Activated T-helper 1 cell treated with anti-CD3 and anti-CD28 coated beads, Interleukin-12 subunit alpha, Interleukin-12 subunit beta, Interleukin-2, Interleukin-4 antibody, amounts not matched to agents 30 ng/mL and 10 ng/mL and 1 ng/mL, durations not matched to agents 14 hours and 24 hours and 36 hours (primary cell): ENCODE measurements around the gene AVPR2. TPM values are rescaled to one million over a fixed set of nuclear protein-coding genes. Genes with fewer than 3 reads are reported as not detected.

Source experiments
- DNase-seq: peaks from one replicate; pipeline ENCODE4 v3.0.0; 2021; ENCODE audit warnings: low spot score
- H3K27ac Mint-ChIP-seq: one replicate; pipeline ENCODE4 v1.8.0; 2021; ENCODE audit warnings: mild to moderate bottlenecking, mixed read lengths
- H3K27me3 Mint-ChIP-seq: one replicate; pipeline ENCODE4 v1.8.0; 2022; ENCODE audit warnings: mild to moderate bottlenecking, moderate library complexity, mixed read lengths; ENCODE audit not compliant: insufficient read depth
- H3K36me3 Mint-ChIP-seq: one replicate; pipeline ENCODE4 v1.8.0; 2021; ENCODE audit warnings: low read depth, mixed read lengths
- H3K4me1 Mint-ChIP-seq: one replicate; pipeline ENCODE4 v1.8.0; 2021; ENCODE audit warnings: low read depth, mixed read lengths
- H3K4me3 Mint-ChIP-seq: one replicate; pipeline ENCODE4 v1.8.0; 2021; ENCODE audit warnings: mild to moderate bottlenecking, moderate library complexity, mixed read lengths
- H3K9me3 Mint-ChIP-seq: one replicate; pipeline ENCODE4 v1.8.0; 2021; ENCODE audit warnings: mixed read lengths
- intact Hi-C: fragments of 100-400 bp; cut with micrococcal nuclease; formaldehyde crosslinking; loops from one replicate; pipeline ENCODE4 v1.15.1; 2024
- total RNA-seq: library from RNA; stranded (reverse); gene quantifications from 2 replicates; pipeline ENCODE4 v1.2.3, GENCODE V29; 2022

The AVPR2 gene
- total RNA-seq, 1 donor from 2014 or later: not detected

DNA sequence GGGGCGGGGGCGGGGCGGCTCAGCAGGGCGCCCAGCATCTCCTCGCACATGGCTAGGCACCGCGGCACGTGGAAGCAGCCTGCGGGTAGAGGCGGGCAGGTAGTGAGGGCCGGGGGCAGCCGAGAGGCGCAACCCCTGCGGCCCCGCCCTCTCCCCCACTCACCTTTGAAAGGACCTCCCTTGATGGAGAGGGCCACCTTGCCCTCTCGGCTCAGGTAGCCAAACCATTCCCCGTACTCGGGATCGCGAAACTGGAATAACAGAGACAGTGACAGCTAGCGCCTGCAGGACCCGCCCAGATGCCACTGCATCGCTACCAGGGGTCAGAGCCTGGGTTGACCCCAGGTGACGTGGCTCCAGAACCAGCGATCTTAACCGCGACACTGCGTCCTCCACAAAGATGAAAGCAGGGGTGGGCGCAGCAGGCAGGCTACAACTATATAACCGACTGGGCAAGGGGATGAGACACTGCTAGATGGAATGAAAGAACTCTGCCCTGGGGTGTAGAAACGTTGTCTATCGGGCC, 30.9 kb downstream of the AVPR2 start:
- H3K27ac Mint-ChIP-seq: peak overlapping the region; percentile 52
- no peaks in the 10 kb centered on the region for H3K9me3 Mint-ChIP-seq
- intact Hi-C loops: loop anchor here (1.0 kb wide), 1 partner anchor 9 kb away; the partner anchor contains the start of gene ARHGAP4
- peaks cover 10% of the 10 kb centered on the region for H3K4me1 Mint-ChIP-seq
- DNase-seq: no peak
- H3K27me3 Mint-ChIP-seq: no peaks in the 10 kb centered on the region
- peaks cover 5% of the 10 kb centered on the region for H3K36me3 Mint-ChIP-seq
- H3K4me3 Mint-ChIP-seq: peak overlapping the region; percentile 78

DNA sequence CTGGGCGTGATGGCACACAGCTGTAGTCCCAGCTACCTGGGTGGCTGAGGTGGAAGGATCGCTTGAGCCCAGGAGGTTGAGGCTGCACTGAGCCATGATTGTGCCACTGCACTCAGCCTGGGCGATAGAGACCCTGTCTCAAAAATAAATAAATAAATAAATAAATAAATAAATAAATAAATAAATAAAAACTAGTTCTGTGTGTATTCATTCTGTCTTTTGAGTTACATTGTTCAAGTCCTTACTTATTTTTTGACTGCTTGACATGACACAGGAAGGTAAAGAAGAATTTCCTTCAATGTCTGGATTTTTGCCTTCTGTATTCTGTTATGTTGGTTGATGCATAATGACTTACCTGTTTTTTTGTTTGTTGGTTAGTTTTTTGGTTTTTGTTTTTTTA, 32.6 kb downstream of the AVPR2 start:
- no peaks in the 10 kb centered on the region for H3K9me3 Mint-ChIP-seq
- no peaks in the 10 kb centered on the region for H3K27me3 Mint-ChIP-seq
- H3K4me1 Mint-ChIP-seq: peaks cover 9% of the 10 kb centered on the region
- H3K27ac Mint-ChIP-seq: no peak overlapping the region
- no peak for DNase-seq
- peaks cover 3% of the 10 kb centered on the region for H3K36me3 Mint-ChIP-seq
- intact Hi-C loops: no loop called here
- H3K4me3 Mint-ChIP-seq: no peak overlapping the region

DNA sequence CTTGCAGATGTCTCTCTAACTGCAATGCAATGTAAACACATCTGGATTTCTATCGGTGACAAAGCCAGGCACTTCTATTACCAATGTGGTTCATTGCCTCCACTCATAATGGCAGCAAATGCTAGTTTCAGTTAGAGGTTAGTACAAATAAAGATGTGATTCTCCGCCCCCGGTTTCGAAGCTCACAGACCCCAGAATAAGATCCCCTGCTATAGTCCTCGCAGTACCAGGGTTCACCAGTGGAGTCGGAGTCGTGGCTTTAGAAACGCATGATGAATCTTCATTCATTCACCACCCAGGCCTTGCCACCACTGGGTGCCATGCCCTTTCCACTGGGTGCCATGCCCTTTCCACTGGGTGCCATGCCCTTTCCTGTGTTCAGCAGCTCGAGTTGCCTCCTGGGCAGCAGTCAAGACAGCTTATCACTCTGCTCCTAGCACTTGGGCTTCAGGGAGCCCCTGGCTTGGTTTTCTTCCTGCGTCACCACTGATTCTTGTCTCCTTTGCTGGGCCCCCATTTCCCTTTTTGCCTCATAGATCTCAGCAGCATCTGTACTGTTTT, 33.8 kb downstream of the AVPR2 start:
- peaks cover 3% of the 10 kb centered on the region for H3K36me3 Mint-ChIP-seq
- intact Hi-C loops: no loop called here
- DNase-seq: no peak

DNA sequence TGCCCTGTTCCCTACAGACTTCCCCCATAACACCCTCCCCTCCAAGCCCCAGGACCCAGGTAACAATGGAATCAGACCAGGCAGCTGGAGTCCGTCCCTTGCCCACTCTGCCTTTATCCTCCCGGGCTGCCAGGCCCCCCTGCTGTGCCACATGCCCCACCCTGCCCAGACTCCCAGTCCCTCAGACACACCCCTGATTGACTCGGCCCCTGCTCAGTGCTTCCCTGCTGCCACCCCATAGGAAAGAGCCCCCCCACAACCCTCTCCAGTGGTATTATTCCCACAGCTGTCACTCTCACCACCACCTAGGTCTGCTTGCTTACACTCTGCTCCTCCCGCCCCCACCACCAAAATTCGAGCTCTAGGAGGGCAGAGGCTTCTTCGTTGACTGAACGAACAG, 35.1 kb downstream of the AVPR2 start:
- peaks cover 4% of the 10 kb centered on the region for H3K4me1 Mint-ChIP-seq
- H3K27me3 Mint-ChIP-seq: no peaks in the 10 kb centered on the region
- peaks cover 5% of the 10 kb centered on the region for H3K36me3 Mint-ChIP-seq
- H3K9me3 Mint-ChIP-seq: no peaks in the 10 kb centered on the region
- intact Hi-C loops: no loop called here
- no peak for DNase-seq
- no peak overlapping the region for H3K27ac Mint-ChIP-seq
- H3K4me3 Mint-ChIP-seq: no peak overlapping the region

More for the DNA sequence above, 33.8 kb downstream of the AVPR2 start:
- Mint-ChIP-seq H3K4me1 (peaks cover 9% of the 10 kb centered on the region), H3K27me3 (no peaks in the 10 kb centered on the region), H3K27ac (no peak overlapping the region), H3K9me3 (no peaks in the 10 kb centered on the region), H3K4me3 (no peak overlapping the region)

DNA sequence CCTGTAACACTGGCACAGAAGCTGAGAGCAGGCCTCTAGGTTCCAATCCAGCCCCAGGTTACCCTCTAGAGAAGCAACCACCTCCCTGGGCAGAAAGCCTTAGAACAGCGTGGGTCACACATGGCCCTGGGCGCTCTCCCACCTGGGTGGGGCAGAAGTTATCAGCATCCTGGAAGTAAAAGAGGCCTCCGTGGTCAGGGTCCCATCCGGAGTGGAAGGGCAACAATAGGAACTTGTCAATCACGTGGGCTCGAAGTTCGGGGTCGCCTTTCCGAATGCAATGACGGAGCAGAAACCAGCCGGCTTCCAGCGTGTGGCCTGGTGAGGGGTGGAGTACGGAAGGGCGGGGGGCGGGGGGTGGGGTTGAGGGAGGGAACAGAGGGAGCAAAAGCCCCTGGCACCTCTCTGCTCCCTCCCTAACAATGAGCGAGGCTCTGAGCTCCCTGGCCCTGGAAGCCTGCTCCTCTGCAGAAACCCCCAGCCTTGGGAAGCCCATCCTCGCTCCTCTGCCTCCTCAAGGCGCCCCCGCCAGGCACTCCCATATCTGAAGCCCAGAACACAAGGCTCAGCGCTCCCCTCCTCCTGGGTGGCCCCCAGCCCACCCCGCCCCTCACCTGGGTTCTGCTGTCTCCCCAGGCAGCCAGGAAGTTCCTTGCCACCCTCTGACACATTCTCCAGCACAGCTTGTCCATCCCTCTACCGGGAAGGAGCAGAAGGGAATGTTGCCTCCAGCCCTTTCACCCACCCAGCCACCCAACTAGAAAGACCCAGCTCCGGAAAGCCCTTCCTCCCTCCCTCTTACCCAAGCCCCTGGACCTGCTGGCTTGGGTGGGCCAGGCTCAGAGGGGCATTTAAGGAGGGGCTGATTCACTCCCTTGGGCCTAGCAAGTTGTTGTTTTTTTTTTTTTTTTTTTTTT, 37.1 kb downstream of the AVPR2 start:
- no peak for DNase-seq
- peaks cover 5% of the 10 kb centered on the region for H3K36me3 Mint-ChIP-seq
- H3K27ac Mint-ChIP-seq: peak overlapping the region; percentile 58
- H3K4me3 Mint-ChIP-seq: peak overlapping the region; percentile 72
- peaks cover 4% of the 10 kb centered on the region for H3K4me1 Mint-ChIP-seq
- intact Hi-C loops: no loop called here
- H3K27me3 Mint-ChIP-seq: no peaks in the 10 kb centered on the region
- H3K9me3 Mint-ChIP-seq: no peaks in the 10 kb centered on the region

DNA sequence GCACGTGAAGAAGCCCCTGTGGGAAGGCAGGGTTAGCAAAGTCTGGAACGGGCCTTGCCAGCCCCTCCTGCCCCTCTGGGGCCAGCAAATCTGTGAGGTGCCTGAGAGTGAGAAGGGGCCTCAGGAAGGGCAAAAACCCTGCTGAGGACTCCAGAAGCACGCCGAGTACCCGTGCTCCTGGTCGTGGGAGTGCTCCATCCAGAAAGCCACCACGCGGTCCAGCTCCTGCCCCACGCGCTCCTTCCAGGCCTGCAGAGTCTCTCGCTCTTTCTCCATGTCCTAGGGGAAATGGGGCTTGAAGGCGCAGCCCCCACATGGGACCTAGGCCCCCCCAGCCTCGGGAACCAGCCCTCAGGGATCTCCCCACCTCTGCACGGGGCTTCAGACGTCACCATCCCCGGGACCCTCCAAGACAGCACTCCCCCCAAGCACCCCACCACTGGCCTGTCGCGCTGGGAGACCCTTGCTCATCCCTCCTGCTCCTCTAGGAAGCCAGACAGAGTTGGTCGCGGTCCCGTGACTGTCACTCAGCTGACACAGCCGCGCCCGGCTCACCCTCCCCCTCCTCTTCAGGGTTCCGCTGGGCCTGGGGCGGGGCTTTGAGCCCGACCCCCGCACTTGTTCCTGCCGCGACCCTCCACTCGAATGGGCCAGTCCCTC, 39.8 kb downstream of the AVPR2 start, which contains the start of gene RENBP:
RENBP (minus strand) TSS at position 504 of the 660 bp plus-strand sequence; CDS start at position 471, 33 bp downstream.
- DNase-seq: no peak
- H3K27ac Mint-ChIP-seq: peak within 1 kb of the TSS; percentile 68
- H3K9me3 Mint-ChIP-seq: no peaks in the 10 kb centered on the region
- intact Hi-C loops: no loop called here
- H3K4me1 Mint-ChIP-seq: peaks cover 14% of the 10 kb centered on the region
- no peaks in the 10 kb centered on the region for H3K27me3 Mint-ChIP-seq
- peaks cover 8% of the 10 kb centered on the region for H3K36me3 Mint-ChIP-seq
- H3K4me3 Mint-ChIP-seq: peak within 1 kb of the TSS; percentile 84

DNA sequence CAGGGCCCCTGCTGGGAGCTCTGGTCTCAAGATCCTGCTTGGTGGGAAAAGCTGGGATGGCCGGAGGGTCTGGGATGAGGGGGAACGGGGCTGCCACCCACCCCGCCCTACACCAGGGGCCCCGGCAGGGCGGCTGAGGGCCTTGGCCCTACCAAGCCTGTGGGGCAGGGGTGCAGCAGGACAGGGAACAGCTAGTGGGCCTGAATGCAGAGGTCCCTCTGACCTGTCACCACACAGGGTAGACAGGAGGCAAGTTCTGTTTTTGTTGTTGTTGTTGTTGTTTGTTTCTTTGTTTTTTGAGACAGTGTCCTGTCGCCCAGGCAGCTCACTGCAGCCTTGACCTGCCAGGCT, 40.3 kb downstream of the AVPR2 start:
- H3K4me1 Mint-ChIP-seq: peaks cover 14% of the 10 kb centered on the region
- no peak overlapping the region for H3K27ac Mint-ChIP-seq
- H3K4me3 Mint-ChIP-seq: peak overlapping the region; percentile 54
- DNase-seq: no peak
- no peaks in the 10 kb centered on the region for H3K9me3 Mint-ChIP-seq
- intact Hi-C loops: no loop called here
- H3K36me3 Mint-ChIP-seq: peaks cover 8% of the 10 kb centered on the region
- no peaks in the 10 kb centered on the region for H3K27me3 Mint-ChIP-seq

DNA sequence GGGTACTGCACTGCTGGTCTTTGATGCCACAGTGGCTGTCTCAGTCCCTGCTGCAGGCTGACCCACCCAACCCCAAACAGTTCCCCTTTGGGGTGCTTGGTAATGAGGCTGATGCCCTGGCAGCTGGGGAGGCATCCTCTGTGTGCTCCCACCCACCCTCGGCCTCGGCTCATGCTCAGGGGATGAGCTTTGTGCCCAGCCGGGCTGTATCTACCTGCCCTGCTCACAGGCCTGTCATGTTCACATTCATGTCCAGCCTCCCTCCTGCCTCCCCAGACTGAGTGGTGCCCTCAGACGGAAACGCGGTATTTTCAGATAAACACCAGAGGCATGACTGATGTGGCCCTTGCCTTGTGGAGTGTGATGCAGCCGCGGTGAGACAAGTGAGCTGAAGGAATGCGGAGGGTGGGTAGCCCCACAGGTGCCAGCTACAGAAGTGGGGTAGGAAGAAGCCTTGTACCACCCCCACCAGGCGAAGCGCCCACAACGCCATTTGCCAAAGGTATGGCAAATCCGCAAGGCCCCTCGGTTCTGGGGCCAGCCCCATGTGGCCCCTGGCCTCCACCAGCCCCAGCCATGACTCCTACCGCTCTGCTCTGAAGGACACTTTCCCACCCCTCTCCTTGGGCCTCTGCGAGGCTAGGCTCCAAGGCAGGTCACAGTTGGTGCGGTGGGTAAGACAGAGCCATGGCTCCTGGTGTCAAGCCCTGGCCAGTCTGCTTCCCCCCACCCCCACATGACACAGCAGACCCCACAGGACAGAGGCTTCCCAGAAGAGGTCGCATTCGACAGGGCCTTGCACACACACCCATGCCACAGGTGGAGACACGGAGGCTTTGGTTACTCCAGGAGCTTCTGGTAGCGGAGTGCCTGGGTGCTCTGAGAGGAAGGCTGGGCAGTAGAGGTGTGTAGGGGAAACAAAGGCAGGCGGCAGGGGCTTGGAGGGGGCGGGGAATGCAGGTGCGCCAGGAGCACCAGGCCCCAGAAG, 41.8 kb downstream of the AVPR2 start:
- H3K36me3 Mint-ChIP-seq: peaks cover 12% of the 10 kb centered on the region
- H3K4me3 Mint-ChIP-seq: no peak overlapping the region

DNA sequence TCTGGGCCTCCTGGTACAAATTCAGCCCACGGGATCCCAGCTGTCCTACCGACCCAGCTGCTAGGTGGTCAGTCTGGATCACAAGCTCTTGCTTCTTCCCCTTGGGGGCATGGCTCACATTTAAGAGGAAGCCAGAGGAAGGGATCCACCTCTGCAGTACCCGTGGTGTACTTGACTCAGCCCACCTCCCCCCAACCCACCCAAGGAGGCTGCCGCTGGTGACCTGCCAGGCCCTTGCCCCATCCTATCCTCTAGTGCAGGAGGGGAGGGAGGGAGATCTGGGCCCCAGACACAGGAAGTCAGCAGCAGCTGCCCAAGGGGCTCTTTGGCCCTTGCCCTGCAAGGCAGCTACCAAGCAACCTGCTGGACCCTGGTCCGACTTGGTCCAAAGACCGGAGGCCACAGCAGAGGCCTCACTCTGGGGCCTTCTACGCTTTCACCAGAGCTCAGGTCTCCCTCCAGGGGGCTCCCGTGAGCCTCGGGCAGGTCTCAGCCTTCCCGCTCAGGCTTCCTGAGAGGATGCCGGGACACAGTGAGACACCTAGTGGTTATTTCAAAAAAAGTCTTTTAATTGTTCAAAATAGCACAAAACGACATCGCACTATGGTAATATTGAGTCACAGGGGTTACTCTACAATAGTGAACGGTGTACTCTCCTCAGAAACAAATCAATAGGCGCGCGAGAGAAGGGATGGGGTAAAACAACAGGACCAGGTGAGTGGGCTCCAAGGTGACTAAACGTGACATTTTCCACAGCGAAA, 42.7 kb downstream of the AVPR2 start:
- Mint-ChIP-seq H3K36me3 (peaks cover 11% of the 10 kb centered on the region), H3K4me3 (peak overlapping the region; percentile 3), H3K9me3 (no peaks in the 10 kb centered on the region), H3K4me1 (peaks cover 9% of the 10 kb centered on the region), H3K27me3 (no peaks in the 10 kb centered on the region), H3K27ac (peak overlapping the region; percentile 91)
- DNase-seq: peak; percentile 67
- intact Hi-C loops: loop anchor here (1.0 kb wide), 3 partner anchors 21 to 183 kb away; partner anchors contain the start of genes ARHGAP4 and PLXNB3

More for the DNA sequence above, 41.8 kb downstream of the AVPR2 start:
- Mint-ChIP-seq H3K4me1 (peaks cover 11% of the 10 kb centered on the region), H3K9me3 (no peaks in the 10 kb centered on the region), H3K27ac (no peak overlapping the region), H3K27me3 (no peaks in the 10 kb centered on the region)
- intact Hi-C loops: no loop called here
- no peak for DNase-seq

DNA sequence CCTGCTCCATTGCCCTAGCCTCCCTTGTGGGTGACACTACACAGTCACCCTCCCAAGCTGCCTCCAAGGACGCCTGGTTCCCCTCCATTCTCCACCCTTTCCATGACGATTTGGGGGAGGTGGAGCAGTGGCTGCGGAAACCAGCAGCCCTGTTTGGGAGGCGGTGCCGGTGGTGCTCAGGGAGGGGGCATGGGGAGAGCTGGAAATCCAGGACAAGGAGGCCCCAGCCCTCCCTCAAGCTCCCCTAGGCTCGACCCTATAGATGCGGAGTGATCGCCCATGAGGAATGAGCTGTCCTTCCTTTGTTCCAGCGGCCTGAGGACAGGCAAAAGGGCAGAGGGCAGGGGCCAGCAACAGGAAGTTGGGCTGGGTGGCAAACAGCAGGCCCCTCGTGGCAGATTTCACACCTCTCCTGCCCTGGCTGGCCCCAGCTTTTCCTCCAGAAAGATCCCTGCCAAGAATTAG, 43.6 kb downstream of the AVPR2 start:
- Mint-ChIP-seq H3K9me3 (no peaks in the 10 kb centered on the region), H3K4me1 (peaks cover 9% of the 10 kb centered on the region), H3K27me3 (no peaks in the 10 kb centered on the region), H3K27ac (peak overlapping the region; percentile 68), H3K36me3 (peaks cover 11% of the 10 kb centered on the region), H3K4me3 (no peak overlapping the region)
- DNase-seq: no peak
- intact Hi-C loops: no loop called here
